Stimulated activated CD4-positive, alpha-beta T cell treated with anti-CD3 and anti-CD28 coated beads, Interleukin-12 subunit alpha, Interleukin-12 subunit beta, amount 100 ng/mL, for 48 hours (primary cell): ENCODE measurements around the gene CCDC7.
A peak's percentile ranks its signal among the peaks of the same experiment; 100 is the strongest.
"Not testable (repeated sequence)": the region's sequence is repeated elsewhere in the genome, so short reads cannot be mapped to it uniquely, and the experiment has no call there.

ENCODE experiments used
- DNase-seq, 3 donors: peaks; one replicate each; pipeline ENCODE4 v3.0.0-alpha.2; 2020; ENCODE audit warnings: low read depth in 2 of 3, low spot score in 1 of 3

The CCDC7 gene

GRCh38 chr10:32445740-32446535 lies at the start of gene CCDC7:
Gene CCDC7 (plus strand): TSS chr10:32446140. CDS start chr10:32451643, 5,503 bp downstream.
- DNase-seq: peak; percentile 66 to 78 (median 71)

- not testable (repeated sequence) for DNase-seq
Measured at GRCh38 chr10:32397163-32397562, 48.8 kb upstream of the CCDC7 start.

GRCh38 chr10:32399720-32400119 lies 46.2 kb upstream of the CCDC7 start:
- DNase-seq: not testable (repeated sequence)

- no peak for DNase-seq
Measured at GRCh38 chr10:32400961-32401360, 45.0 kb upstream of the CCDC7 start.

- no peak for DNase-seq
Measured at GRCh38 chr10:32402499-32402898, 43.4 kb upstream of the CCDC7 start.

- no peak for DNase-seq
Measured at GRCh38 chr10:32403091-32403490, 42.8 kb upstream of the CCDC7 start.

GRCh38 chr10:32408690-32409089 lies 37.2 kb upstream of the CCDC7 start:
- DNase-seq: no peak

GRCh38 chr10:32409741-32410140 lies 36.2 kb upstream of the CCDC7 start:
- no peak for DNase-seq

- no peak for DNase-seq
Measured at GRCh38 chr10:32410569-32410968, 35.4 kb upstream of the CCDC7 start.

- no peak for DNase-seq
Measured at GRCh38 chr10:32411797-32412498, 34.0 kb upstream of the CCDC7 start.

- DNase-seq: no peak
Measured at GRCh38 chr10:32412499-32412853, 33.5 kb upstream of the CCDC7 start.

- DNase-seq: peak; percentile 46 to 47 (median 46)
Measured at GRCh38 chr10:32413513-32413912, 32.4 kb upstream of the CCDC7 start.

GRCh38 chr10:32415361-32415760 lies 30.6 kb upstream of the CCDC7 start:
- no peak for DNase-seq

GRCh38 chr10:32417911-32418547 lies 27.9 kb upstream of the CCDC7 start:
- DNase-seq: no peak

- no peak for DNase-seq
Measured at GRCh38 chr10:32418572-32418971, 27.4 kb upstream of the CCDC7 start.

GRCh38 chr10:32419615-32420014 lies 26.3 kb upstream of the CCDC7 start:
- DNase-seq: no peak

- no peak for DNase-seq
Measured at GRCh38 chr10:32426186-32426585, 19.8 kb upstream of the CCDC7 start.

- no peak for DNase-seq
Measured at GRCh38 chr10:32433542-32433941, 12.4 kb upstream of the CCDC7 start.

- no peak for DNase-seq
Measured at GRCh38 chr10:32436215-32436614, 9.7 kb upstream of the CCDC7 start.

GRCh38 chr10:32437334-32437733 lies 8.6 kb upstream of the CCDC7 start:
- DNase-seq: no peak

GRCh38 chr10:32445036-32445435 lies 904 bp upstream of the CCDC7 start:
- DNase-seq: no peak
